Adrenal gland (tissue), 12 donors: Measurements from ENCODE around the gene FBXL7. TPM values are rescaled to one million over a fixed set of nuclear protein-coding genes. Genes with fewer than 3 reads are reported as not detected.

Experiments used
- DNase-seq, 7 donors: peaks; one replicate each; pipeline ENCODE4 v3.0.0-alpha.2; 2019 to 2020
- H3K27ac ChIP-seq, 5 donors: fragments of 200-600 bp; sonication (generic) in 4 of 5; 1 replicate in 3 of 5; 2 replicates in 2 of 5; pipeline versions ENCODE4 v1.5.1 to v1.8.0; 2016 to 2020; ENCODE audit warnings: mild to moderate bottlenecking in 1 of 5
- H3K27me3 ChIP-seq: fragments of 200-600 bp; 2 replicates; pipeline ENCODE4 v1.8.0; 2021
- H3K36me3 ChIP-seq, 2 donors: fragments of 200-600 bp; replicated peaks in 1 of 2; 1 replicate in 1 of 2; 2 replicates in 1 of 2; pipeline versions ENCODE4 v1.5.1 to v1.8.0; 2018 to 2022
- H3K4me1 ChIP-seq, 2 donors: fragments of 200-600 bp; replicated peaks in 1 of 2; 1 replicate in 1 of 2; 2 replicates in 1 of 2; pipeline versions ENCODE4 v1.5.1 to v1.8.0; 2018 to 2021
- H3K4me3 ChIP-seq, 4 donors: fragments of 200-600 bp; sonication (generic) in 3 of 4; one replicate each; pipeline ENCODE4 v1.5.1; 2016 to 2018
- H3K9me3 ChIP-seq, 3 donors: fragments of 200-600 bp; sonication (generic) in 1 of 3; replicated peaks in 1 of 3; 1 replicate in 2 of 3; 2 replicates in 1 of 3; pipeline versions ENCODE4 v1.5.1 to v1.8.0; 2016 to 2021
- CTCF ChIP-seq, 6 experiments: fragments of 450-650 bp in 4 of 6; fragments of 200-600 bp in 2 of 6; sonication (generic) in 1 of 6; IDR thresholded peaks; 1 replicate in 5 of 6; 2 replicates in 1 of 6; pipeline versions ENCODE4 v1.5.1 to v1.8.0; 2016 to 2021; ENCODE audit warnings: antibody characterized with exemption in 6 of 6, mild to moderate bottlenecking in 2 of 6, moderate library complexity in 1 of 6
- POLR2A ChIP-seq, 2 donors: fragments of 450-650 bp; IDR thresholded peaks; one replicate each; pipeline ENCODE4 v1.6.1; 2017; ENCODE audit warnings: antibody characterized with exemption in 2 of 2, mild to moderate bottlenecking in 2 of 2, moderate library complexity in 1 of 2
- WGBS, 4 donors: extraction: QIAGEN DNeasy Blood & Tissue Kit in 2 of 4; methylation state at CpG; one replicate each; pipeline versions ENCODE4 v1.1.5 to v1.1.7; 2013 to 2017; 5-methylcytosine and 5-hydroxymethylcytosine counted together
- intact Hi-C, 2 donors: fragments of 100-400 bp; cut with DNase I; formaldehyde crosslinking; loops; one replicate each; pipeline versions ENCODE4 v1.14.1 to v1.15.0; 2022 to 2023
- polyA plus RNA-seq, 3 donors: library from polyadenylated mRNA; stranded (reverse); fragments of 200-250 nt in 2 of 3; fragments of 350-450 nt in 1 of 3; fragmentation: Illumina TruSeq in 1 of 3; extraction: RNeasy Lipid Tissue Mini Kit (QIAGEN cat#74804) in 1 of 3; gene quantifications; one replicate each; pipeline ENCODE4 v1.2.3, GENCODE V29; 2013 to 2014
- total RNA-seq, 9 donors: library from RNA; depleted of rRNA in 4 of 9; stranded (reverse); fragments of >200 nt in 4 of 9; fragments of 120-200 nt in 1 of 9; fragmentation: NEBNext Ultra II Directional in 1 of 9; extraction: Animal tissue kit (Norgen Biotek cat#: 25700) in 1 of 9; gene quantifications; one replicate each; pipeline versions ENCODE4 v1.1.0 to v1.2.4, GENCODE V29; 2013 to 2023
- donor health status: healthy with polysubstance abuse.
- donor health status: Bipolar disorder and iron deficiency.
- donor health status: DM: yes; HTN: yes; CAD: no.
- donor health status: DM: no; HTN: no; CAD: no.
- donor health status: DM: no; HTN: no; CAD: no.
- donor health status: DM: yes; HTN: yes; CAD: no.

FBXL7 gene
- total and polyA plus RNA-seq, 12 donors = 22.6 to 59.1 (median 34.0) TPM

- Histone ChIP-seq H3K9me3 (no peaks in the 10 kb centered on the region), H3K27ac (no peak overlapping the region), H3K27me3 (no peaks in the 10 kb centered on the region), H3K4me1 (peaks cover 9 to 15% of the 10 kb centered on the region in 2 donors), H3K4me3 (no peak overlapping the region), H3K36me3 (no peaks in the 10 kb centered on the region)
- DNase-seq = no peak
- 71 to 94% (median 79%) methylated on average over 4 of the region's 4 CpGs for WGBS, 4 donors
- no peak for TF ChIP-seq CTCF (IDR thresholded peaks at IDR 0.05)
- TF ChIP-seq POLR2A (IDR thresholded peaks at IDR 0.05) = no peak
- intact Hi-C loops = no loop called here
Observed at GRCh38 chr5:15647251-15647650, 147.3 kb downstream of the FBXL7 start.

GRCh38 chr5:15650266-15650665 is 150.3 kb downstream of the FBXL7 start:
- WGBS, 4 donors = 85 to 93% (median 87%) methylated on average over 2 of the region's 2 CpGs
- Histone ChIP-seq H3K4me3 (no peak overlapping the region), H3K27me3 (no peaks in the 10 kb centered on the region), H3K27ac (no peak overlapping the region), H3K9me3 (no peaks in the 10 kb centered on the region), H3K36me3 (no peaks in the 10 kb centered on the region), H3K4me1 (peaks cover 5 to 8% of the 10 kb centered on the region in 2 donors)
- intact Hi-C loops = no loop called here
- no peak for DNase-seq
- TF ChIP-seq CTCF (IDR thresholded peaks at IDR 0.05) = no peak
- TF ChIP-seq POLR2A (IDR thresholded peaks at IDR 0.05) = no peak

- Histone ChIP-seq H3K4me1 (peaks cover 0 to 3% of the 10 kb centered on the region in 2 donors), H3K9me3 (no peaks in the 10 kb centered on the region), H3K27me3 (no peaks in the 10 kb centered on the region), H3K4me3 (no peak overlapping the region), H3K27ac (no peak overlapping the region), H3K36me3 (no peaks in the 10 kb centered on the region)
- no peak for DNase-seq
- TF ChIP-seq POLR2A (IDR thresholded peaks at IDR 0.05) (no peak), CTCF (IDR thresholded peaks at IDR 0.05) (no peak)
- WGBS, 4 donors = 0 to 97% (median 45%) methylated on average over 1 of the region's 1 CpG
- intact Hi-C loops = no loop called here
Observed at GRCh38 chr5:15654779-15655178, 154.8 kb downstream of the FBXL7 start.

GRCh38 chr5:15655683-15656082 is 155.7 kb downstream of the FBXL7 start:
- Histone ChIP-seq H3K4me1 (peaks cover 0 to 3% of the 10 kb centered on the region in 2 donors), H3K27ac (no peak overlapping the region), H3K9me3 (no peaks in the 10 kb centered on the region), H3K4me3 (no peak overlapping the region), H3K27me3 (no peaks in the 10 kb centered on the region), H3K36me3 (no peaks in the 10 kb centered on the region)
- 84 to 94% (median 89%) methylated on average over 4 of the region's 4 CpGs for WGBS, 4 donors
- TF ChIP-seq CTCF (IDR thresholded peaks at IDR 0.05) (no peak), POLR2A (IDR thresholded peaks at IDR 0.05) (no peak)
- DNase-seq = no peak
- intact Hi-C loops = no loop called here
